LNCaP clone FGC (cell line): ENCODE results near the gene GGT6.
"Not testable (repeated sequence)": the region's sequence is repeated elsewhere in the genome, so short reads cannot be mapped to it uniquely, and the experiment has no call there.

Experiments
- DNase-seq: peaks from one replicate; pipeline ENCODE4 v3.0.0-alpha.2; 2011; ENCODE audit warnings: low read depth
- H3K4me3 ChIP-seq: 2 replicates; pipeline ENCODE4 v1.5.1; 2011; ENCODE audit warnings: mild to moderate bottlenecking, low read depth, low read length, control low read depth
- TF ChIP-seq, protein P1 (sequence below): IDR thresholded peaks from 2 replicates; pipeline ENCODE4 v1.5.1; 2012; ENCODE audit warnings: mild to moderate bottlenecking; ENCODE audit not compliant: control insufficient read depth, insufficient read depth; ENCODE audit errors: extremely low read depth

The GGT6 gene

DNA sequence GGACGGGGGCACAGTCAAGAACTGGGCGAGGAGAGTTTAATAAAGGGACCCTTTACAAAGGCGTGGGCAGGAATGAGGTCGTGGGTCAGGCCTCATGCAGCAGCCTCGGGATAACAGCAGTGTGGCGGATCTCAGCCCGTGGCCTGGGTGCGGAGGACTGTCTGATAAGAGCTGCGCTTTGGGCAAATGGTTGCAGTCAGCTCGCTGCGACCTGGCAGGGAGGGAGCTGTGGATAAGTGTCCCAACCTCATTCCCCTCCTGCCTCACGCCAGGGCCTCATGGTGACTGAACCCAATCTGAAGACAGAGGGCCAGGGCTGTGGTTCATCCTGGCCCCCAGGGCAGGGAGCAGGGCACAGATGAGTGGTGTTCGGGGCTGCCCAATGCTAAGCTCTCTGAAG, 37.6 kb upstream of the GGT6 start:
- TF ChIP-seq, protein P1, sequence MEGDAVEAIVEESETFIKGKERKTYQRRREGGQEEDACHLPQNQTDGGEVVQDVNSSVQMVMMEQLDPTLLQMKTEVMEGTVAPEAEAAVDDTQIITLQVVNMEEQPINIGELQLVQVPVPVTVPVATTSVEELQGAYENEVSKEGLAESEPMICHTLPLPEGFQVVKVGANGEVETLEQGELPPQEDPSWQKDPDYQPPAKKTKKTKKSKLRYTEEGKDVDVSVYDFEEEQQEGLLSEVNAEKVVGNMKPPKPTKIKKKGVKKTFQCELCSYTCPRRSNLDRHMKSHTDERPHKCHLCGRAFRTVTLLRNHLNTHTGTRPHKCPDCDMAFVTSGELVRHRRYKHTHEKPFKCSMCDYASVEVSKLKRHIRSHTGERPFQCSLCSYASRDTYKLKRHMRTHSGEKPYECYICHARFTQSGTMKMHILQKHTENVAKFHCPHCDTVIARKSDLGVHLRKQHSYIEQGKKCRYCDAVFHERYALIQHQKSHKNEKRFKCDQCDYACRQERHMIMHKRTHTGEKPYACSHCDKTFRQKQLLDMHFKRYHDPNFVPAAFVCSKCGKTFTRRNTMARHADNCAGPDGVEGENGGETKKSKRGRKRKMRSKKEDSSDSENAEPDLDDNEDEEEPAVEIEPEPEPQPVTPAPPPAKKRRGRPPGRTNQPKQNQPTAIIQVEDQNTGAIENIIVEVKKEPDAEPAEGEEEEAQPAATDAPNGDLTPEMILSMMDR: no peak

GRCh38 chr17:4596636-4597380, 36.4 kb upstream of the GGT6 start:
- TF ChIP-seq, protein P1: no peak
- H3K4me3 ChIP-seq: no peak overlapping the region
- no peak for DNase-seq

More for the DNA sequence above, 37.6 kb upstream of the GGT6 start:
- H3K4me3 ChIP-seq: no peak overlapping the region
- no peak for DNase-seq

GRCh38 chr17:4595685-4596342, 35.4 kb upstream of the GGT6 start:
- DNase-seq, H3K4me3 ChIP-seq: not testable (repeated sequence)

DNA sequence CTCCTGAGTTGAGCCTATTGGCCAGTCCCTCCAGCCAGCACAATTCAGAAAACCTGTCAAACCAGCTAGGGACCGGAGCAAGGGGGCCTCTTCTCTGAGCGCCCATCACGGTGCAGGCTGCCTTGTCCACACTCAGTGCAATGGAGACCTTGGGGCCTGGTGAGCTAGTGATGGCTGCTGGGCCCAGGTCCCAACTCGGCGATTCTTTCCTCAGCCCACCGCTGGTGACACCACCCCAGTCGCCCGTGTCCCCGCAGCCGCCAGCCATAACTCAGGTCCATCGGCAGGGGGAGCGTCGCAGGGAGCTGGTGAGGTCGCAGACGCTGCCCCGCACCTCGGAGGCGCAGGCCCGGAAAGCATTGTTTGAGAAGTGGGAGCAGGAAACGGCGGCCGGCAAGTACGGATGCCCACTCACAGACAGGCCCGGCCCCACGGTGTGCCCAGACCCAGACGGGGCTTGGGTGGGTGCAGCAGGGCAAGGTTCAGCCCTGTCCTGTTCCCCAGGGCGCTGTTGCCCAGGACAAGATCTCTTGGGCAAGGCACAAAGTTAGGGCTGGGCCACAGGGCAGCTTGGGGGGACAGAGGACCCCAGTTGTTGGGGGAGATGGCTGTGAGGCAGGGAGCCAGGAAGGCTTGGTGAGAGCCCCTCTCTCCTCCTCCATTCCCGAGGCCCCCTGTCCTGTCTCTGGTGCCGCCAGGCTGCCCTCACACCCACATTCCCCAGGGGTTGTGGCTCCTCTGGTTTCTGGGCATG, 34.7 kb upstream of the GGT6 start:
- DNase-seq: no peak
- TF ChIP-seq, protein P1: no peak

GRCh38 chr17:4594406-4594805, 34.0 kb upstream of the GGT6 start:
- no peak for DNase-seq
- H3K4me3 ChIP-seq: no peak overlapping the region
- TF ChIP-seq, protein P1: no peak

More for the DNA sequence above, 34.7 kb upstream of the GGT6 start:
- H3K4me3 ChIP-seq: no peak overlapping the region

GRCh38 chr17:4593021-4593421, 32.6 kb upstream of the GGT6 start:
- TF ChIP-seq, protein P1: no peak
- no peak overlapping the region for H3K4me3 ChIP-seq
- DNase-seq: no peak
